OCI-LY3 (cell line): Measurements from ENCODE around the gene DYNC1H1.
A peak's percentile ranks its signal among the peaks of the same experiment; 100 is the strongest.

Experiments
- H2AFZ ChIP-seq: fragments of 200-600, 300-600 bp; shearing (Covaris generic); 2 replicates; pipeline ENCODE4 v1.6.0; 2014; ENCODE audit warnings: antibody characterized with exemption, low read depth, low read length
- H3K27ac ChIP-seq: fragments of 200-600, 300-600 bp; sonication (generic); 2 replicates; pipeline ENCODE4 v1.5.1; 2014; ENCODE audit warnings: mild to moderate bottlenecking, low read length, moderate library complexity, mixed read lengths
- H3K27me3 ChIP-seq: fragments of 200-600, 300-600 bp; sonication (generic); 2 replicates; pipeline ENCODE4 v1.6.1; 2014; ENCODE audit warnings: low read depth, low read length, mixed read lengths
- H3K36me3 ChIP-seq: fragments of 200-600, 300-600 bp; sonication (generic); replicated peaks from 2 replicates; pipeline ENCODE3; 2014; ENCODE audit warnings: low read depth, low read length, mixed read lengths
- H3K4me1 ChIP-seq: fragments of 300-600, 200-600 bp; sonication (generic); 2 replicates; pipeline ENCODE4 v1.6.1; 2014; ENCODE audit warnings: low read length, mixed read lengths
- H3K4me2 ChIP-seq: fragments of 200-600, 300-600 bp; sonication (generic); 2 replicates; pipeline ENCODE4 v1.6.1; 2014; ENCODE audit warnings: low read length, mixed read lengths
- H3K4me3 ChIP-seq: fragments of 300-600, 200-600 bp; sonication (generic); 2 replicates; pipeline ENCODE4 v1.5.1; 2014; ENCODE audit warnings: antibody characterized with exemption, mild to moderate bottlenecking, low read length, moderate library complexity
- H3K79me2 ChIP-seq: fragments of 300-600, 200-600 bp; shearing (Covaris generic); 2 replicates; pipeline ENCODE4 v1.6.1; 2014; ENCODE audit warnings: mild to moderate bottlenecking, low read length, mixed read lengths
- H3K9ac ChIP-seq: fragments of 300-600, 200-600 bp; shearing (Covaris generic); 2 replicates; pipeline ENCODE4 v1.6.0; 2014; ENCODE audit warnings: mild to moderate bottlenecking, low read length, moderate library complexity
- H3K9me3 ChIP-seq: fragments of 200-600, 300-600 bp; shearing (Covaris generic); 2 replicates; pipeline ENCODE4 v1.6.1; 2014; ENCODE audit warnings: low read length, mixed read lengths; ENCODE audit not compliant: insufficient read depth
- H4K20me1 ChIP-seq: fragments of 200-600, 300-600 bp; sonication (generic); 2 replicates; pipeline ENCODE4 v1.6.1; 2016; ENCODE audit warnings: low read length, mixed read lengths; ENCODE audit not compliant: insufficient read depth
- EZH2phosphoT487 ChIP-seq: fragments of 200-600 bp; shearing (Covaris generic); IDR thresholded peaks from 2 replicates; pipeline ENCODE4 v1.6.1; 2018; ENCODE audit warnings: antibody characterized with exemption, mixed run types, low read depth
- TF ChIP-seq, protein P1 (sequence below): fragments of 200-600, 300-600 bp; sonication (generic); IDR thresholded peaks from 2 replicates; pipeline ENCODE4 v1.5.1; 2014; ENCODE audit warnings: antibody characterized with exemption, low read length, low read depth

Gene DYNC1H1

DNA sequence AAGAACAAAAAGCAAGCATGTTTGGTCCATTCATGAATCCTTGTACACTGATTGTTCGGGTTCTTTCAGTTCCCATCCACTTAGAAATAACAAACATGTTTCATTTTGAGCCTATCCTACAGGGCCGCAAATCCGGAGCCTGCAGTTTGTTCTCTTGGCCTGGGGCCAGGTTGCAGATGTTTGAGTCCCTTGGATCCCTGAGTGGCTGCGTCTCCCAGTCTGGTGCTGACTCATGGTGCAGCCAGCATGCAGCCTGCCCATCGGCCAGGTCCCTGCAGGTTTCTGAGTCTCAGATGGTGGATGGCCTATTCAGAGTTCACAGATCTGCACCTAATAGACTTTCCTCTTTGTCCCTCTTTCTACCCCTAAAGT, 1.9 kb upstream of the DYNC1H1 start:
- Histone ChIP-seq H3K36me3 (no peaks in the 10 kb centered on the region), H2AFZ (no peak overlapping the region), H3K27ac (no peak overlapping the region), H3K9me3 (no peaks in the 10 kb centered on the region), H3K9ac (no peak overlapping the region), H3K27me3 (no peaks in the 10 kb centered on the region), H3K4me3 (no peak overlapping the region), H3K4me2 (peak overlapping the region; percentile 4; the same call in 1 of the 2 replicates), H4K20me1 (no peaks in the 10 kb centered on the region), H3K4me1 (peaks cover 32% of the 10 kb centered on the region), H3K79me2 (peaks cover 31% of the 10 kb centered on the region)
- no peak for TF ChIP-seq EZH2phosphoT487
- TF ChIP-seq, protein P1, sequence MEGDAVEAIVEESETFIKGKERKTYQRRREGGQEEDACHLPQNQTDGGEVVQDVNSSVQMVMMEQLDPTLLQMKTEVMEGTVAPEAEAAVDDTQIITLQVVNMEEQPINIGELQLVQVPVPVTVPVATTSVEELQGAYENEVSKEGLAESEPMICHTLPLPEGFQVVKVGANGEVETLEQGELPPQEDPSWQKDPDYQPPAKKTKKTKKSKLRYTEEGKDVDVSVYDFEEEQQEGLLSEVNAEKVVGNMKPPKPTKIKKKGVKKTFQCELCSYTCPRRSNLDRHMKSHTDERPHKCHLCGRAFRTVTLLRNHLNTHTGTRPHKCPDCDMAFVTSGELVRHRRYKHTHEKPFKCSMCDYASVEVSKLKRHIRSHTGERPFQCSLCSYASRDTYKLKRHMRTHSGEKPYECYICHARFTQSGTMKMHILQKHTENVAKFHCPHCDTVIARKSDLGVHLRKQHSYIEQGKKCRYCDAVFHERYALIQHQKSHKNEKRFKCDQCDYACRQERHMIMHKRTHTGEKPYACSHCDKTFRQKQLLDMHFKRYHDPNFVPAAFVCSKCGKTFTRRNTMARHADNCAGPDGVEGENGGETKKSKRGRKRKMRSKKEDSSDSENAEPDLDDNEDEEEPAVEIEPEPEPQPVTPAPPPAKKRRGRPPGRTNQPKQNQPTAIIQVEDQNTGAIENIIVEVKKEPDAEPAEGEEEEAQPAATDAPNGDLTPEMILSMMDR: no peak

GRCh38 chr14:101963052-101963451, 1.3 kb upstream of the DYNC1H1 start:
- Histone ChIP-seq H3K79me2 (peaks cover 36% of the 10 kb centered on the region), H3K9me3 (no peaks in the 10 kb centered on the region), H3K4me3 (no peak overlapping the region), H3K9ac (no peak overlapping the region), H3K27me3 (no peaks in the 10 kb centered on the region), H4K20me1 (0 out of 2 replicates have a peak, but pooled peaks cover 3% of the 10 kb centered on the region), H3K4me1 (peaks cover 32% of the 10 kb centered on the region), H3K4me2 (no peak overlapping the region), H3K27ac (no peak overlapping the region), H2AFZ (no peak overlapping the region), H3K36me3 (peaks cover 4% of the 10 kb centered on the region)
- TF ChIP-seq EZH2phosphoT487: no peak
- TF ChIP-seq, protein P1: no peak

DNA sequence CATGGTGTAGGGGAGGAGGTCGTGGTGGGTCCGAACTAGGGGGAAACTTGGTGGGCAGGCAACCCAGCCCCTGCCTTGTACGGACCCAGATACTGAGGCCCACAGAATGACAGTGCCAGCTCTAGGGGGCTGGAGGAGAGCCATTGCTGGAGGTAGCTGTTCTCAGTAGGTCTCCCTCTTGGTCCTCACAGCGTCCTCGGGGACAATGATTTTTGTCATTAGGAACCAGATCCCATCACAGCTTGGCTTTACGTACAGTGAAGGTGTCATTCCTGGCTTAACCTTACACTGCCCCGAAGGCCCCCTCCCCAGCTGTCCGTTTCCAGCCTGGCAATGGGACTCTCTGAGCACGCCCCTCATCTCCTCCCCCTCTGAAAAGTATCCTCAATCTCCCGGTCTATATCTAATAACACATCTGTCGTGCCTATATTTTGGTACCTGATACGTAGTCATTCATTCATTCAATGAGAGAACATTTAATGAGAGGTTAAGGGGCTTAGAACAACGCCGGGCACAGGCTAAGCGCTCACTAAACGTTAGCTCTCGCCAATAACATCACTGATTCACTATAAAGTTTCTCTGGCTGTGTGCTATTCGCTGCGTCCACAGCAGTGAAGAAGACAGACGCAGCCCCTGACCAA, 597 bp upstream of the DYNC1H1 start:
- Histone ChIP-seq H3K27me3 (no peaks in the 10 kb centered on the region), H3K4me3 (peak overlapping the region; percentile 69), H3K36me3 (peaks cover 4% of the 10 kb centered on the region), H3K9me3 (no peaks in the 10 kb centered on the region), H3K79me2 (peaks cover 44% of the 10 kb centered on the region), H3K27ac (no peak overlapping the region), H3K9ac (no peak overlapping the region), H3K4me1 (peaks cover 32% of the 10 kb centered on the region), H4K20me1 (0 out of 2 replicates have a peak, but pooled peaks cover 8% of the 10 kb centered on the region), H3K4me2 (peak overlapping the region; percentile 89), H2AFZ (peak overlapping the region; percentile 54)
- TF ChIP-seq, protein P1: no peak
- no peak for TF ChIP-seq EZH2phosphoT487

DNA sequence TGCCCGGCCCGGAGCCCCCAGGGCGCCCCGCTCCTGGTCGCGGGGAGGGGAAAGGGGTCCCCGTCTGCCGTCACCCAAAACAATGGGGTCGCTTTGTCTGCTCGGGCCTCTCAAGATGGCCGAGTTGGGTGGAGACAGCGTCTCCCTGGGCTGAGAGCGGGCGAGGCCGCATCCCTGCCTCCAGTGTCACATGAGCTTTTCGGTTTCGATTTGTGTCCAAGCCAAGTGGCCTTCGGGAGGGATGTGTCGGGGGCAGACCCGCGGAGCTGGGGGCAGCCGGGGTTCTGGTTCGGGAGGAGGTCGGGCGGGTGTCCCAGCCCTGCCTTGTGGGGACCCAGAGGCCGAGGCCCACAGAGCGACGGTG, 790 bp downstream of the DYNC1H1 start:
- Histone ChIP-seq H3K79me2 (peaks cover 56% of the 10 kb centered on the region), H4K20me1 (peaks cover 17% of the 10 kb centered on the region; the same call in 1 of the 2 replicates), H2AFZ (no peak overlapping the region), H3K4me3 (peak overlapping the region; percentile 95), H3K4me2 (peak overlapping the region; percentile 82), H3K27me3 (no peaks in the 10 kb centered on the region), H3K27ac (peak overlapping the region; percentile 46), H3K4me1 (peaks cover 41% of the 10 kb centered on the region), H3K9me3 (no peaks in the 10 kb centered on the region), H3K36me3 (peaks cover 12% of the 10 kb centered on the region), H3K9ac (peak overlapping the region; percentile 90)
- TF ChIP-seq, protein P1: no peak
- TF ChIP-seq EZH2phosphoT487: no peak
